Parathyroid adenoma (tissue), 2 donors: ENCODE data around the gene KRT86.

Experiments used
- H2AFZ ChIP-seq: fragments of 300-600 bp; sonication (generic); one replicate; pipeline ENCODE4 v1.7.0; 2017; ENCODE audit warnings: antibody characterized with exemption, mild to moderate bottlenecking
- H3K27ac ChIP-seq: fragments of 300-600 bp; sonication (generic); one replicate; pipeline ENCODE4 v1.7.0; 2017
- H3K27me3 ChIP-seq: fragments of 300-600 bp; sonication (generic); one replicate; pipeline ENCODE4 v1.7.0; 2017; ENCODE audit warnings: low read length; ENCODE audit not compliant: control insufficient read depth, insufficient read depth
- H3K36me3 ChIP-seq: fragments of 300-600 bp; sonication (generic); one replicate; pipeline ENCODE4 v1.7.0; 2017; ENCODE audit warnings: low read length; ENCODE audit not compliant: control insufficient read depth, insufficient read depth
- H3K4me1 ChIP-seq: fragments of 300-600 bp; sonication (generic); one replicate; pipeline ENCODE4 v1.7.0; 2017; ENCODE audit warnings: control low read depth
- H3K4me2 ChIP-seq: fragments of 300-600 bp; sonication (generic); one replicate; pipeline ENCODE4 v1.7.0; 2017; ENCODE audit warnings: low read length
- H3K4me3 ChIP-seq: fragments of 300-600 bp; sonication (generic); one replicate; pipeline ENCODE4 v1.7.0; 2017; ENCODE audit warnings: low read depth, low read length
- H3K79me2 ChIP-seq: fragments of 300-600 bp; sonication (generic); one replicate; pipeline ENCODE4 v1.7.0; 2017; ENCODE audit warnings: control low read depth
- H3K9ac ChIP-seq: fragments of 300-600 bp; sonication (generic); one replicate; pipeline ENCODE4 v1.7.0; 2017; ENCODE audit warnings: mild to moderate bottlenecking
- H3K9me3 ChIP-seq: fragments of 300-600 bp; sonication (generic); one replicate; pipeline ENCODE4 v1.7.0; 2017; ENCODE audit warnings: low read length; ENCODE audit not compliant: control insufficient read depth
- CTCF ChIP-seq: fragments of 300-600 bp; sonication (generic); IDR thresholded peaks from one replicate; pipeline ENCODE4 v1.7.0; 2017; ENCODE audit warnings: antibody characterized with exemption, mild to moderate bottlenecking
- donor health status: primary hyperparathyroidism.

Gene KRT86

GRCh38 chr12:52318241-52318990 is 44.0 kb downstream of the KRT86 start:
- no peak for TF ChIP-seq CTCF
- no peak overlapping the region for H3K4me3 ChIP-seq

GRCh38 chr12:52319097-52319496 is 44.7 kb downstream of the KRT86 start:
- Histone ChIP-seq H3K9me3 (no peaks in the 10 kb centered on the region), H2AFZ (no peak overlapping the region), H3K4me1 (no peaks in the 10 kb centered on the region), H3K27ac (no peak overlapping the region), H3K79me2 (no peaks in the 10 kb centered on the region), H3K4me3 (no peak overlapping the region), H3K9ac (no peak overlapping the region), H3K27me3 (no peaks in the 10 kb centered on the region), H3K4me2 (no peak overlapping the region), H3K36me3 (no peaks in the 10 kb centered on the region)
- peak; percentile 16 for TF ChIP-seq CTCF

More at GRCh38 chr12:52318241-52318990, 44.0 kb downstream of the KRT86 start:
- no peaks in the 10 kb centered on the region for H3K9me3 ChIP-seq
- no peaks in the 10 kb centered on the region for H3K27me3 ChIP-seq
- no peak overlapping the region for H2AFZ ChIP-seq
- H3K27ac ChIP-seq = no peak overlapping the region
- no peak overlapping the region for H3K9ac ChIP-seq
- no peak overlapping the region for H3K4me2 ChIP-seq
- H3K79me2 ChIP-seq = no peaks in the 10 kb centered on the region
- no peaks in the 10 kb centered on the region for H3K36me3 ChIP-seq
- H3K4me1 ChIP-seq = no peaks in the 10 kb centered on the region

- Histone ChIP-seq H3K4me2 (no peak within 1 kb of the TSS), H3K4me1 (no peaks in the 10 kb centered on the region), H3K4me3 (no peak within 1 kb of the TSS), H3K9ac (no peak within 1 kb of the TSS), H3K79me2 (no peaks in the 10 kb centered on the region), H2AFZ (no peak within 1 kb of the TSS), H3K27ac (no peak within 1 kb of the TSS), H3K27me3 (no peaks in the 10 kb centered on the region), H3K36me3 (no peaks in the 10 kb centered on the region), H3K9me3 (no peaks in the 10 kb centered on the region)
- no peak for TF ChIP-seq CTCF
These were observed 46.4 kb downstream of the KRT86 start, which contains the start of gene KRT83 for GRCh38 chr12:52320784-52321400. TSS of gene KRT83 (minus strand) at chr12:52321398. CDS start at chr12:52321335, 63 bp downstream.

GRCh38 chr12:52321418-52321817 is 47.0 kb downstream of the KRT86 start:
- H3K4me2 ChIP-seq = no peak overlapping the region
- no peaks in the 10 kb centered on the region for H3K79me2 ChIP-seq
- no peaks in the 10 kb centered on the region for H3K4me1 ChIP-seq
- H3K9me3 ChIP-seq = no peaks in the 10 kb centered on the region
- H3K4me3 ChIP-seq = no peak overlapping the region
- no peak overlapping the region for H2AFZ ChIP-seq
- TF ChIP-seq CTCF = no peak
- H3K9ac ChIP-seq = no peak overlapping the region
- no peaks in the 10 kb centered on the region for H3K36me3 ChIP-seq
- no peak overlapping the region for H3K27ac ChIP-seq
- H3K27me3 ChIP-seq = no peaks in the 10 kb centered on the region
